ENCODE data around the gene NLGN1.

GRCh38 chr3:173796405-173796804, 398.9 kb downstream of the NLGN1 start:
- TF ChIP-seq CTCF (IDR thresholded peaks at IDR 0.05) (no peak), EP300 (IDR thresholded peaks at IDR 0.05) (no peak), POLR2A (IDR thresholded peaks at IDR 0.05; ENCODE audit: low read depth) (no peak)
